AG09319 (cell line): ENCODE results near the gene STAU1.
"Not testable (repeated sequence)": the region's sequence is repeated elsewhere in the genome, so short reads cannot be mapped to it uniquely, and the experiment has no call there.

Experiments
- DNase-seq: peaks from one replicate; pipeline ENCODE4 v3.0.0-alpha.2; 2010; ENCODE audit warnings: low read depth; ENCODE audit errors: extremely low read depth
- TF ChIP-seq, protein P1 (sequence below): IDR thresholded peaks from 2 replicates; pipeline ENCODE4 v1.5.1; 2011; ENCODE audit warnings: low read depth, mild to moderate bottlenecking, inconsistent platforms, low read length, moderate library complexity

Gene STAU1

DNA sequence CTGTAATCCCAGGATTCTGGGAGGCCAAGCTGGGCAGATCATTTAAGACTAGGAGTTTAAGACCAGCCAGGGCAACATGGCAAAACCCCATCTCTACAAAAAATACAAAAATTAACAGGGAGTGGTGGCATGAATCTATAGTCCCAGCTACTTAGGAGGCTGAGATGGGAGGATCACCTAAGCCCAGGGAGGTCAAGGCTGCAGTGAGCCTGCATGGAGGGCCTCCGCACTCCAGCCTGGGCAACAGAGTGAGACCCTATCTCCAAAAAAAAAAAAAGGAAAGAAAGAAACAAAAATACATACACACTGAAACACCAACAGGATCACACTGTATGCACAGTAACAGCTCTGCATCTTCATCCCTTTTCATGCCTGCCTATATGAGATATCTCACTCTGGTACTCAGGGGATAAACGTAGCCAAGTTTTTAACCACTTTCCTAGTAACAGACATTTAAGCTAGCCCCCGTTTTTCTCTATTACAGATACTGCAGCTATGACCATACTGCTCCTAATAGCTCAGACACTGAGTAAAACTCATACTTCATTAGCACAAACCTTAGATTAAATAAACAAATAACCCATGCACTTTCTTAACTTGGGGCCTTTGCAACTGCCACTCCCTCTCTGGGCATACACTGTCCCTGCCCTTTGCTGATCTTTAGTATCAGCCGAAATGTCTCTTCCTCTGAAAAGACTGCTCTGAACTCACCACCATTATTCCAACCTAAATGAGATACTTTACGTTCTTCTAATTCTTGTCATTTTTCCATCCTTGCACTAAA is 41.5 kb downstream of the STAU1 start:
- DNase-seq: no peak
- TF ChIP-seq, protein P1, sequence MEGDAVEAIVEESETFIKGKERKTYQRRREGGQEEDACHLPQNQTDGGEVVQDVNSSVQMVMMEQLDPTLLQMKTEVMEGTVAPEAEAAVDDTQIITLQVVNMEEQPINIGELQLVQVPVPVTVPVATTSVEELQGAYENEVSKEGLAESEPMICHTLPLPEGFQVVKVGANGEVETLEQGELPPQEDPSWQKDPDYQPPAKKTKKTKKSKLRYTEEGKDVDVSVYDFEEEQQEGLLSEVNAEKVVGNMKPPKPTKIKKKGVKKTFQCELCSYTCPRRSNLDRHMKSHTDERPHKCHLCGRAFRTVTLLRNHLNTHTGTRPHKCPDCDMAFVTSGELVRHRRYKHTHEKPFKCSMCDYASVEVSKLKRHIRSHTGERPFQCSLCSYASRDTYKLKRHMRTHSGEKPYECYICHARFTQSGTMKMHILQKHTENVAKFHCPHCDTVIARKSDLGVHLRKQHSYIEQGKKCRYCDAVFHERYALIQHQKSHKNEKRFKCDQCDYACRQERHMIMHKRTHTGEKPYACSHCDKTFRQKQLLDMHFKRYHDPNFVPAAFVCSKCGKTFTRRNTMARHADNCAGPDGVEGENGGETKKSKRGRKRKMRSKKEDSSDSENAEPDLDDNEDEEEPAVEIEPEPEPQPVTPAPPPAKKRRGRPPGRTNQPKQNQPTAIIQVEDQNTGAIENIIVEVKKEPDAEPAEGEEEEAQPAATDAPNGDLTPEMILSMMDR: no peak

DNA sequence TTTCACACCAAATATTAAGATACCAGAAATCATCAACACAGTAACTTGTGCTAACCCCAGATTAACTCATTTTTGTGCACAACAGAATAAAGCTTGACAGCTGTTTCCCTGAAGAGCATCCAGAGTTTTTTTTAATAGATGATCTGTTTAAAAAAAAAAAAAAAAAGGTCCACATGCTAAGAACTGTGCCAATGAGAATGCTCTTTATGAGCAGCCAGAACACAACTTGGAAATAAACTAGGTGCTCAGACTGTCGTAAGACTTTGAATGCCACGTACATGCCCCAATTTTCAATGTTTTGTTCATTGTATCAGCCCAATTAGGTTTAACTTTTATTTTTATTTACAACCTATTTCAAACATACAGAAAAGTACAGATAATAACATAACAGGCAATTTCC is 47.3 kb downstream of the STAU1 start:
- TF ChIP-seq, protein P1: no peak
- DNase-seq: no peak

DNA sequence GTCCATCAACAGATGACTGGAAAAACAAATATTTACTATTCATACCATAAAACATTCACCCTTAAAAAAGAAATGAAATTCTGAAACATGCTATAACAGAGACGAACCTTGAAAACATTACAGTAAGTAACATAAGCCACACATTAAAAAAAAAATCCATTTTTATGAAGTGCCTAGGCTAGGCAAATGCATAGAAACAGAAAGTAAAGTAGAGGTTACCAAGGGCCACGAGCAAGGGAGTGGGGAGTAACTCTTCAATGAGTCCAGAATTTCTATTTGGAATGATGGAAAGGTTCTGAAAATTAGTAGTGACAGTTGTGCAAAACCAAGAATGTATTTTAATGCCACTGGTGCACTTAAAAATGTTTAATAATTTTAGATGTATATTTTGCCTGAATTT is 47.7 kb downstream of the STAU1 start:
- no peak for DNase-seq
- TF ChIP-seq, protein P1: no peak

DNA sequence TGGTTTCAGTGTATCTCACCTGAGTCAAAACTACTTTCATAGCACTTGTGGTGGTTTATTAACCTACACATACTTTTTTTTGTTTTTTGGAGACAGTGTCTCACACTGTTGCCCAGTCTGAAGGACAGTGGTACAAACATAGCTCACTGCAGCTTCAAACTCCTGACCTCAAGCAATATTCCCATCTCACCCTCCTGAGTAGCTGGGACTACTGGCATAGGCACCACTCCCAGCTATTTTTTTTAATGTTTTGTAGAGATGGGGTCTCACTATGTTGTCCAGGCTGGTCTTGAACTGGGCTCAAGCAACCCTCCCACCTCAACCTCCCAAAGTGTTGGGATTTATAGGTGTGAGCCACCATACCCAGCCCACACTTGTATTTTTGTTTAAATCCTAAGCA is 49.7 kb downstream of the STAU1 start:
- DNase-seq: no peak

DNA sequence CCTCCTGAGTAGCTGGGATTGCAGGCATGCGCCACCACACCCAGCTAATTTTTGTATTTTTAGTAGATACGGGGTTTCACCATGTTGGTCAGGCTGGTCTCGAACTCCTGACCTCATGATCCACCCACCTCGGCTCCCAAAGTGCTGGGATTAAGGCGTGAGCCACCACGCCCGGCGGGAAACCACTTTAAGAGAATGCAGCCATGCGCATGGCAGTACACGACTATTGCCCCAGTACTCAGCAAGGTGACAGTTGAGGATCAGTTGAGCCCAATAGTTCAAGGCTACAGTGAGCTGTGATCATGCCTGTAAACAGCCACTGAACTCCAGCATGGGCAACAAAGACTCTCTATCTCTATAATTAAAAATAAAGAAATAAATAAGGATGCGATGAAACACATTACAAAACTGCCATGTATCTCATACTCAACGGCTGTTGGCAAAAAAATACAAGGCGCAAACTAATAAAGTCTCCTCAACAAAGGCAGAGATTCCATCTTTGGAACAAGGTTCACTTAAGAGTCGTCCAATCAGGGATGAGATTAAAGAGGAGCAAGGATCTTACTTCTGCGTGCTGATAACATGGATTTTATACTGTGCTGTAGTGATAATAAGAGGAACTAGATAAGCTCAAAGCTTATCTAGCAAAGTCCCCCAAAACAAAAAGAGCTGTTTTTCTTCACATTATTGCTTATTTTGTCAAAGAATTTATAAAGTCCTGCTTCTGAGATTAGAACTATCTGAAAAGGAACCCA is 51.1 kb downstream of the STAU1 start:
- DNase-seq: no peak
- TF ChIP-seq, protein P1: no peak

More for the DNA sequence above, 49.7 kb downstream of the STAU1 start:
- TF ChIP-seq, protein P1: no peak

DNA sequence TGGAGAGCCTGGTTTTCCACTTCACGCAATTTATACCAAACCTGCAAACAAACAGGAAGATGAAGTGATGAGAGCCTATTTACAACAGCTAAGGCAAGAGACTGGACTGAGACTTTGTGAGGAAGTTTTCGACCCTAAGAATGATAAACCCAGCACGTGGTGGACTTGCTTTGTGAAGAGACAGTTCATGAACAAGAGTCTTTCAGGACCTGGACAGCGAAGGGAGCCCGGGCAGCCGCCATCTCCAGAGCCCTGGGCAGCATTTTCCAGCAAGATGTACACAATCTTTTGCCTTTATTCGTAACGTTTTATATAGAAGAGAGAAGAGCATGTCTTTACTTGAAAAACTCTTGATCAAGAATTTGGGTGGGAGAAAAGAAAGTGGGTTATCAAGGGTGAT is 53.3 kb downstream of the STAU1 start:
- not testable (repeated sequence) for DNase-seq

DNA sequence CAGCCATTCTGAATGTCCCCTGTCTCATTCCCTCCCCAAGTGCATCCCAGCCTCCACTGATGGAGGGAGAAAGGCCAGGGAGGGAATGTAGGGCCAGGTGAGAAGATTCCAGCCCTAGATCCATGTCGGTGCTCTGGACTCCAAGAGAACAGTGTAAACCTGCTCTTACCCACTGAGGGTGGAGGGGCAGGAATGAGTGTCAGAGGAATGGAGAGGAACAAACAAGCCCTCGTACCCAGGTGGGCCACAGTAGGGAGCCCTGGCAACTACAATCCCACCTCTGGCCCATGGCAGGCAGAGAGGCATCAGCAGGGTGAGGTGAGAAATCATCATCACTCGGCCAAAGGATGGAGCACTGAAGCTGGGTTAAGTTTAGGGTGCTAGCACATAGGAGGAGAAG is 54.6 kb downstream of the STAU1 start:
- DNase-seq: no peak
- TF ChIP-seq, protein P1: no peak
